H1 (cell line): Measurements from ENCODE around the gene NBL1. TPM values are rescaled to one million over a fixed set of nuclear protein-coding genes. Genes with fewer than 3 reads are reported as not detected.

Experiments
- CTCF ChIA-PET: fragments of 300-600 bp; sonication (Branson Sonifier 250); formaldehyde crosslinking; loops from one replicate; lab custom pipeline; 2021; ENCODE audit not compliant: partially characterized antibody; lab: Charles Lee
- POLR2A ChIA-PET: fragments of 300-600 bp; sonication (Branson Sonifier 250); formaldehyde crosslinking; loops from one replicate; lab custom pipeline; 2021; ENCODE audit warnings: inconsistent platforms; ENCODE audit not compliant: partially characterized antibody; lab: Charles Lee
- DNase-seq, 2 experiments: peaks; one replicate each; pipeline versions ENCODE4 v3.0.0 to v3.0.0-alpha.2; 2010 to 2022; ENCODE audit warnings: low spot score in 2 of 2, low read depth in 1 of 2, mixed read lengths in 1 of 2
- FAIRE-seq: peaks from 2 replicates; lab custom pipeline; 2011; peaks lifted over from hg19 to GRCh38; lab: Jason Lieb, UNC
- H2AFZ ChIP-seq: 2 replicates; pipeline ENCODE4 v1.8.1; 2012; ENCODE audit warnings: low read length, inconsistent platforms
- H2AK5ac ChIP-seq: 2 replicates; pipeline ENCODE4 v1.6.1; 2013; ENCODE audit warnings: low read depth, low read length
- H2BK120ac ChIP-seq: replicated peaks from 2 replicates; pipeline ENCODE3; 2013; ENCODE audit warnings: low read depth, low read length, inconsistent platforms
- H2BK12ac ChIP-seq: 2 replicates; pipeline ENCODE4 v1.6.1; 2013; ENCODE audit warnings: low read depth, low read length
- H2BK15ac ChIP-seq: 2 replicates; pipeline ENCODE4 v1.6.1; 2013; ENCODE audit warnings: low read length
- H2BK20ac ChIP-seq: 2 replicates; pipeline ENCODE4 v1.6.1; 2013; ENCODE audit warnings: low read length
- H2BK5ac ChIP-seq: 2 replicates; pipeline ENCODE4 v1.6.1; 2013; ENCODE audit warnings: low read depth, low read length
- H3K14ac ChIP-seq: 2 replicates; pipeline ENCODE4 v1.6.1; 2013; ENCODE audit warnings: inconsistent platforms; ENCODE audit not compliant: insufficient read length
- H3K18ac ChIP-seq: 2 replicates; pipeline ENCODE4 v1.6.1; 2013; ENCODE audit warnings: low read length; ENCODE audit errors: extremely low read depth
- H3K23ac ChIP-seq: 2 replicates; pipeline ENCODE4 v1.6.1; 2013; ENCODE audit warnings: inconsistent platforms; ENCODE audit not compliant: insufficient read length
- H3K23me2 ChIP-seq: 2 replicates; pipeline ENCODE4 v1.6.1; 2013; ENCODE audit warnings: low read depth, low read length
- H3K27ac ChIP-seq: 2 replicates; pipeline ENCODE4 v1.6.1; 2011; ENCODE audit warnings: low read depth, low read length, inconsistent platforms
- H3K27me3 ChIP-seq, 4 experiments: replicated peaks in 1 of 4; 1 replicate in 1 of 4; 2 replicates in 3 of 4; pipeline versions ENCODE4 v1.6.1 to v1.8.1; 2011 to 2013; ENCODE audit warnings: low read length in 3 of 4, mild to moderate bottlenecking in 3 of 4, inconsistent platforms in 2 of 4, mixed read lengths in 2 of 4, moderate library complexity in 1 of 4; ENCODE audit not compliant: control insufficient read depth in 3 of 4, insufficient read depth in 3 of 4; ENCODE audit errors: extremely low read depth in 1 of 4
- H3K36me3 ChIP-seq, 4 experiments: 2 replicates each; pipeline versions ENCODE4 v1.6.1 to v1.8.1; 2011 to 2013; ENCODE audit warnings: mild to moderate bottlenecking in 4 of 4, low read length in 3 of 4, moderate library complexity in 2 of 4, control low read depth in 1 of 4, inconsistent platforms in 1 of 4; ENCODE audit not compliant: insufficient read depth in 4 of 4, control insufficient read depth in 2 of 4
- H3K4ac ChIP-seq: replicated peaks from 2 replicates; pipeline ENCODE3; 2013; ENCODE audit warnings: low read length, low read depth, mixed read lengths, inconsistent platforms; ENCODE audit not compliant: insufficient read length
- H3K4me1 ChIP-seq, 4 experiments: replicated peaks in 1 of 4; 1 replicate in 1 of 4; 2 replicates in 3 of 4; pipeline versions ENCODE4 v1.6.1 to v1.8.1; 2011 to 2013; ENCODE audit warnings: low read length in 3 of 4, inconsistent platforms in 2 of 4, mixed read lengths in 1 of 4; ENCODE audit not compliant: insufficient read depth in 4 of 4, control insufficient read depth in 3 of 4
- H3K4me2 ChIP-seq, 2 experiments: 2 replicates each; pipeline versions ENCODE4 v1.6.1 to v1.8.1; 2011 to 2013; ENCODE audit warnings: low read depth in 2 of 2, low read length in 2 of 2, control low read depth in 1 of 2, inconsistent platforms in 1 of 2, mild to moderate bottlenecking in 1 of 2; ENCODE audit not compliant: insufficient read depth in 1 of 2
- H3K4me3 ChIP-seq, 4 experiments: fragments of 200-600, 300-600 bp in 1 of 4; sonication (generic), shearing (Covaris generic), sonication (Bioruptor Twin) in 1 of 4; 2 replicates each; pipeline versions ENCODE4 v1.5.1 to v1.8.1; 2011 to 2016; ENCODE audit warnings: low read length in 4 of 4, low read depth in 3 of 4, control low read depth in 2 of 4, inconsistent platforms in 2 of 4, mild to moderate bottlenecking in 2 of 4, mixed read lengths in 1 of 4, moderate library complexity in 1 of 4; ENCODE audit not compliant: insufficient read depth in 2 of 4; ENCODE audit errors: extremely low read depth in 1 of 4
- H3K56ac ChIP-seq: replicated peaks from 2 replicates; pipeline ENCODE3; 2013; ENCODE audit warnings: low read depth, mild to moderate bottlenecking, mixed read lengths, low read length, inconsistent platforms; ENCODE audit not compliant: insufficient read length
- H3K79me1 ChIP-seq: 2 replicates; pipeline ENCODE4 v1.6.1; 2013; ENCODE audit warnings: low read depth, low read length, control low read depth
- H3K79me2 ChIP-seq, 2 experiments: 2 replicates each; pipeline versions ENCODE4 v1.6.1 to v1.8.1; 2012 to 2013; ENCODE audit warnings: low read length in 2 of 2, mild to moderate bottlenecking in 2 of 2, inconsistent platforms in 1 of 2; ENCODE audit not compliant: insufficient read depth in 2 of 2, control insufficient read depth in 1 of 2
- H3K9ac ChIP-seq, 4 experiments: replicated peaks in 1 of 4; 1 replicate in 1 of 4; 2 replicates in 3 of 4; pipeline versions ENCODE4 v1.6.1 to v1.8.1; 2011 to 2013; ENCODE audit warnings: low read depth in 3 of 4, low read length in 3 of 4, control low read depth in 2 of 4, mild to moderate bottlenecking in 2 of 4, moderate library complexity in 2 of 4, inconsistent platforms in 1 of 4; ENCODE audit errors: extremely low read depth in 1 of 4
- H3K9me3 ChIP-seq, 2 experiments: 2 replicates each; pipeline versions ENCODE4 v1.6.1 to v1.8.1; 2012 to 2013; ENCODE audit warnings: mild to moderate bottlenecking in 2 of 2, moderate library complexity in 2 of 2, control low read depth in 1 of 2, inconsistent platforms in 1 of 2, low read depth in 1 of 2, low read length in 1 of 2, mixed read lengths in 1 of 2; ENCODE audit not compliant: insufficient read depth in 2 of 2
- H4K20me1 ChIP-seq, 2 experiments: replicated peaks in 1 of 2; 2 replicates each; pipeline versions ENCODE3 to v1.8.1; 2011 to 2013; ENCODE audit warnings: inconsistent platforms in 2 of 2, low read length in 2 of 2, mild to moderate bottlenecking in 1 of 2; ENCODE audit not compliant: insufficient read depth in 2 of 2, control insufficient read depth in 1 of 2
- H4K5ac ChIP-seq: 2 replicates; pipeline ENCODE4 v1.6.1; 2013; ENCODE audit warnings: low read length, low read depth, mixed read lengths, inconsistent platforms; ENCODE audit not compliant: insufficient read length
- H4K8ac ChIP-seq: 2 replicates; pipeline ENCODE4 v1.8.0; 2013; ENCODE audit warnings: mild to moderate bottlenecking, moderate library complexity, low read length, inconsistent platforms; ENCODE audit not compliant: insufficient read depth; ENCODE audit errors: extremely low read depth
- H4K91ac ChIP-seq: replicated peaks from 2 replicates; pipeline ENCODE3; 2013; ENCODE audit warnings: low read length, mixed read lengths, inconsistent platforms; ENCODE audit not compliant: insufficient read length
- KDM1A ChIP-seq: fragments of 200-600, 300-600 bp; sonication (generic); IDR thresholded peaks from 2 replicates; pipeline ENCODE4 v1.7.1; 2016; ENCODE audit warnings: mild to moderate bottlenecking, low read length, borderline replicate concordance
- WGBS, 2 experiments: shearing (Covaris generic) in 1 of 2; methylation state at CpG; one replicate each; pipeline versions ENCODE4 v1.1.6 to v1.1.7; 2013 to 2015; ENCODE audit warnings: low lambda C conversion rate in 2 of 2, mixed read lengths in 2 of 2, inconsistent platforms in 1 of 2, low coverage in 1 of 2, missing lambda C conversion rate in 1 of 2; ENCODE audit not compliant: insufficient replicate concordance in 2 of 2, insufficient coverage in 1 of 2, insufficient read length in 1 of 2; ENCODE audit errors: extremely low coverage in 1 of 2, missing lambda C conversion rate in 1 of 2; 5-methylcytosine and 5-hydroxymethylcytosine counted together
- polyA plus RNA-seq, 7 experiments: library from polyadenylated mRNA; depleted of rRNA in 3 of 7; stranded (reverse) in 5 of 7; unstranded in 2 of 7; fragments of >200 nt in 5 of 7; fragments of 200-250 nt in 2 of 7; gene quantifications; 1 replicate in 5 of 7; 2 replicates in 1 of 7; 4 replicates in 1 of 7; pipeline versions ENCODE4 v1.2.1 to v1.2.3, GENCODE V29; 2011 to 2013; ENCODE audit warnings: missing spikeins in 2 of 7, mixed read lengths in 2 of 7
- total RNA-seq: library from RNA; stranded (reverse); fragmentation: NEBNext Ultra II Directional; extraction: Animal tissue kit (Norgen Biotek cat#: 25700); gene quantifications from 2 replicates; pipeline ENCODE4 v1.2.1, GENCODE V29; 2021
- TF ChIP-seq, protein P1 (sequence below): IDR thresholded peaks from 2 replicates; pipeline ENCODE4 v1.6.1; 2012; ENCODE audit warnings: inconsistent platforms

The NBL1 gene
- total and polyA plus RNA-seq, 2 of the 8 experiments (the other 6 are each of a cell fraction or from before 2014, with no cell fraction given), result 8.7 to 9.7 TPM

- Histone ChIP-seq H3K27me3 (no peaks in the 10 kb centered on the region), H3K4me1 (peaks cover 3 to 13% (median 10%) of the 10 kb centered on the region in 4 experiments), H3K79me1 (no peaks in the 10 kb centered on the region), H3K4me3 (no peak overlapping the region), H3K14ac (no peak overlapping the region), H2BK15ac (no peak overlapping the region), H4K91ac (no peak overlapping the region), H2BK120ac (no peak overlapping the region), H2BK20ac (no peak overlapping the region; the same call in 1 of the 2 replicates), H4K20me1 (no peaks in the 10 kb centered on the region), H3K79me2 (no peaks in the 10 kb centered on the region), H3K23me2 (no peaks in the 10 kb centered on the region), H4K8ac (no peak overlapping the region; the same call in 1 of the 2 replicates), H3K56ac (no peak overlapping the region), H3K36me3 (no peaks in the 10 kb centered on the region), H3K9me3 (no peaks in the 10 kb centered on the region), H2BK5ac (no peak overlapping the region), H3K23ac (no peak overlapping the region), H3K4me2 (no peak overlapping the region; a peak in 1 of 4 replicates), H3K9ac (no peak overlapping the region), H3K18ac (no peak overlapping the region; the same call in 1 of the 2 replicates), H2BK12ac (no peak overlapping the region), H4K5ac (no peak overlapping the region), H2AK5ac (no peak overlapping the region), H3K27ac (no peak overlapping the region), H3K4ac (no peak overlapping the region), H2AFZ (no peak overlapping the region)
- POLR2A ChIA-PET, result no interaction called here
- FAIRE-seq (no peak), DNase-seq (no peak)
- CTCF ChIA-PET, result interaction anchor here (0.8 to 2.3 kb wide), 4 partner anchors 16 to 28 kb away, joined by 3 to 8 read pairs (median 6); no protein-coding TSS in a partner anchor
- WGBS, 2 experiments, result 83% methylated on average over 19 of the region's 19 CpGs; no CpG with 5 or more reads in 1 of the 2 experiments
- TF ChIP-seq, protein P1, sequence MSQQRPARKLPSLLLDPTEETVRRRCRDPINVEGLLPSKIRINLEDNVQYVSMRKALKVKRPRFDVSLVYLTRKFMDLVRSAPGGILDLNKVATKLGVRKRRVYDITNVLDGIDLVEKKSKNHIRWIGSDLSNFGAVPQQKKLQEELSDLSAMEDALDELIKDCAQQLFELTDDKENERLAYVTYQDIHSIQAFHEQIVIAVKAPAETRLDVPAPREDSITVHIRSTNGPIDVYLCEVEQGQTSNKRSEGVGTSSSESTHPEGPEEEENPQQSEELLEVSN, result no peak
- TF ChIP-seq KDM1A, result peak; percentile 81
Measured at GRCh38 chr1:19688041-19688842, 44.1 kb downstream of the NBL1 start.
